OCI-LY7 (cell line): ENCODE measurements around the gene OR2H1.

Experiments used
- CTCF ChIP-seq: fragments of 200-600 bp; sonication (generic); conservative IDR thresholded peaks from 2 replicates; pipeline ENCODE4 v1.5.1; 2014; ENCODE audit warnings: mild to moderate bottlenecking, antibody characterized with exemption, low read length, moderate library complexity, mixed read lengths
- EZH2phosphoT487 ChIP-seq: fragments of 200-600 bp; sonication (generic); IDR thresholded peaks from 2 replicates; pipeline ENCODE4 v1.6.1; 2018; ENCODE audit warnings: low read depth, borderline replicate concordance, mild to moderate bottlenecking, mixed run types, antibody characterized with exemption, low read length, moderate library complexity, mixed read lengths

DNA sequence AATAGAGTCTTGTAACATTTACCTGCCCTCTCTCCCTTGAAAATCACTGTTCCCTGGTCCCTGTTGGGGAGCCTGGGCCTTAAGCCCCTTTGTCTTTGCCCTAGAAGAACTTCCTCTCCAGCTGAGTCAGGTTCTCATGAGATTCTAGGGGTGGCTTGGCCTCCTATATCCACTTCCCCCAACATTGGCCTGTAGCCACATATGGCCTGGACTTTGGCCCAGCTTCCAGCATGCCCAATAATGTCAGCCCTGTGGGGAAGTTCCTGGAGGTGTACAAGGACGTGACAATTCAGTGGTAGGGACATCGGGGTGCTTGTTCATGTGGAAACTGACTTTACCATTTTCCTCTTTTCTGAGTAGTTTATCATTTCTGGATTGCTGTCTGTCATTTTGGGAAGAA, 48.0 kb downstream of the OR2H1 start:
- TF ChIP-seq CTCF (no peak), EZH2phosphoT487 (no peak)
